ENCODE measurements around the gene DARS1.

The DARS1 gene

GRCh38 chr2:135954020-135954601 is 31.3 kb downstream of the DARS1 start:
- no peak for TF ChIP-seq ZNF274 (IDR thresholded peaks at IDR 0.05; ENCODE audit: low read depth, low read length)
- H3K4me3 ChIP-seq (ENCODE audit: low read length), result no peak overlapping the region

DNA sequence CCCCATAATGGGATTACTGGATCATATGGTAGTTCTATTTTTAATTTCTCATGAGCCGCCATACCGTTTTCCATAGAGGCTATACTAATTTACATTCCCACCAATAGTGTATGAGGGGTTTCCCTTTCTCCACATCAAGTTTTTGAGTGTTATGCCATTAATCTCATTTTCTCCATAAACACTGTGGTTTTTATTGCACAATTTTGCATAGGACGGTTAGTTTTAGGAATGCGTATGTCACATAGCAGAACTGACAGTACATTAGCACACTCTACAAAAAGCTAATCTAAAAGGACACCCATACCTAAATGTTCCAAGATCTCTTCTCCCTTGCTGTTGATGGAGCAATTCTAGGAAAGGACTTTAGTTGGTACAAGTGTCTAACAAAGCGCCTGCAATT is 32.5 kb downstream of the DARS1 start:
- no peak for TF ChIP-seq ZNF274 (IDR thresholded peaks at IDR 0.05; ENCODE audit: low read depth, low read length)
- H3K4me3 ChIP-seq (ENCODE audit: low read length), result no peak overlapping the region

DNA sequence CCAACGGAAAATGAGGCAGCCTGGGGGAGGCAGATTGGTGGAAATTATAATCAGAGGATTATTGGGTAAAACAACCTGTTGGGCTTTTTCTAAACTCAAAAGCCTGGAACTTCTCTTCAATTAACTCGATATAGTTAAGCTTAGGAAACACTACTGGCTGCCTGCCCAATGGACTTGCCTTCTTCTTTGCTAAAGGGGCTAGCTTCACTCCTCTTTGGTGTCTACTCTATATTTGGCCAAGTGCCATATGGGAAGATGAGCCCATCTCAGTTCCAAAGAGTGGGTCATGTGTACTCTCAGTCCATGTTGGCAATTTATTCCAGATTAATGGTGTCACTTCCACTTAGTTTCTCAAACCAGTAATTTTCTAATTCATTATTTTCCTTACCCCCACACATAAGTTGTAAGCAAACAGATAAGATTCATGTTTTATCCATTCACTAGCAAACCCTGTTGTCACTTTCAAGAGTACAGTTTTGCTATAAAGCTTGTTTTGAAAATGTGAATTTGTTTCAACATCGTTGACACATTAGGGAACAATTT is 34.3 kb downstream of the DARS1 start:
- H3K4me3 ChIP-seq (ENCODE audit: low read length), result no peak overlapping the region
- no peak for TF ChIP-seq ZNF274 (IDR thresholded peaks at IDR 0.05; ENCODE audit: low read depth, low read length)

- TF ChIP-seq ZNF274 (IDR thresholded peaks at IDR 0.05; ENCODE audit: low read depth, low read length), result no peak
- H3K4me3 ChIP-seq (ENCODE audit: low read length), result no peak overlapping the region
Measured at GRCh38 chr2:135949451-135950234, 35.8 kb downstream of the DARS1 start.

DNA sequence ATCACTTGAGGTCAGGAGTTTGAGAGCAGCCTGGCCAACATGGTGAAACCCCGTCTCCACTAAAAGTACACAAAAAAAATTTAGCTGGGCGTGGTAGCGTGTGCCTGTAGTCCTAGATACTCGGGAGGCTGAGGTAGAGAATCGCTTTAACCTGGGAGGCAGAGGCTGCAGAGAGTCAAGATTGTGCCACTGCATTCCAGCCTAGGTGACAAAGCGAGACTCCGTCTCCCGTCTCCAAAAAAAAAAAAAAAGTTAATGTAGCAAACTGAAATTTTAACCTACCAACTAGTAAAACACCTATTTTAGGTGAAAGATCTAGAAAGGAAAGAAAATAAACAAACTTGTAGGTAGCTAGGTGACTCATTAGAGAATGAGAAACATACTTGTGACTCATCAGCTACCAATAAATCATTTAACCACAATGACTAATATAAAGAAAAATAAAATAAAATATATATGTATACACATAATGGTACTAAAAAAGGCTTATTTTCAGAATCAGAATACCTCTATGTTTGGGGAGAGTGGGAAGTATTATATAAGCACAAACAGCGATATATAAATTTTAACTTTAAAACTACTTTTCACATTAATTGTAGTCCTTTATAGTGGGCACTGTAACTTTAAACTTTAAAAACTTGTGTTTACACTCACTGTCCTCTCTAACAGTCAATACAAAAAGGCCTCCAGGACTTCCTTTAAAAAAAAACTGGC is 36.6 kb downstream of the DARS1 start:
- no peak for TF ChIP-seq ZNF274 (IDR thresholded peaks at IDR 0.05; ENCODE audit: low read depth, low read length)
- no peak overlapping the region for H3K4me3 ChIP-seq (ENCODE audit: low read length)

DNA sequence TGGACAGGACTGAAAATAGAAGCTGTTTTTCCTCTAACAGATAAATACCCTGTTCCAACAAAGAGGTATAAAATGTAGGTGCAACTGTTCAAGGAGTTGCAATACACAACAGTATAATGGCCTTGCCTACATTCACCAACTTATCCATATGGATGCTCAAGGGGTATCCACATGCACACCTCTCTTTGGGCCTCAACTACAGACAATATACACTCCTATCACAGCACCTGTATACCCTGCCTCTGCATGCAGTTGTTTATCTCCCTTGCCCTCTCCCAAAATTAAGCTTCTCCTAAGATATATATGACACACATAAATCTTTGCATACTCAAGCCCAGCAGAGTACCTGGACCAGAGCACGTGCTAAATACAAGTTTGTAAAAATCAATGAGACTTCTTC is 37.3 kb downstream of the DARS1 start:
- H3K4me3 ChIP-seq (ENCODE audit: low read length), result no peak overlapping the region
- TF ChIP-seq ZNF274 (IDR thresholded peaks at IDR 0.05; ENCODE audit: low read depth, low read length), result no peak

GRCh38 chr2:135947483-135947882 is 37.9 kb downstream of the DARS1 start:
- TF ChIP-seq ZNF274 (IDR thresholded peaks at IDR 0.05; ENCODE audit: low read depth, low read length), result no peak
- no peak overlapping the region for H3K4me3 ChIP-seq (ENCODE audit: low read length)

GRCh38 chr2:135945526-135945925 is 39.9 kb downstream of the DARS1 start:
- no peak for TF ChIP-seq ZNF274 (IDR thresholded peaks at IDR 0.05; ENCODE audit: low read depth, low read length)
- H3K4me3 ChIP-seq (ENCODE audit: low read length), result no peak overlapping the region

DNA sequence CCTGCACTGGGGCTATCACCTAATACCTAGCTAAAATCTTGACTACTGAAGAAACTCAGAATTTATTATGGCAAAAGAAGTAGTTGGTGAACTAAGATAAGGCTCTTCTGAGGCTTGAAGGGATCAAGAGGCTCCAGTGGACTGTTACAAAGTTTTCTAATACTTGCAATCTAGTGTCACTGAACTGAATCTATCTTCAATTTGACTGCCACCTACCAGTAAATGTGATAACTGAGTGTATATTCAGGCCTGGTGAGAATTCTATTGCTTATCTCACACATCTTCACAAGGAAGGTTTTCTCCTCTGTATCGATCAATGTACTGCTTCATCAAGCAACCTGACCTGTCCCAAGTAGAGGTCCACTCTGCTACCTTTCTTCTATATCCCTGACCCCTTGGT is 40.8 kb downstream of the DARS1 start:
- TF ChIP-seq ZNF274 (IDR thresholded peaks at IDR 0.05; ENCODE audit: low read depth, low read length), result no peak
- H3K4me3 ChIP-seq (ENCODE audit: low read length), result no peak overlapping the region

GRCh38 chr2:135942936-135943688 is 42.3 kb downstream of the DARS1 start:
- TF ChIP-seq ZNF274 (IDR thresholded peaks at IDR 0.05; ENCODE audit: low read depth, low read length), result no peak
- H3K4me3 ChIP-seq (ENCODE audit: low read length), result no peak overlapping the region

DNA sequence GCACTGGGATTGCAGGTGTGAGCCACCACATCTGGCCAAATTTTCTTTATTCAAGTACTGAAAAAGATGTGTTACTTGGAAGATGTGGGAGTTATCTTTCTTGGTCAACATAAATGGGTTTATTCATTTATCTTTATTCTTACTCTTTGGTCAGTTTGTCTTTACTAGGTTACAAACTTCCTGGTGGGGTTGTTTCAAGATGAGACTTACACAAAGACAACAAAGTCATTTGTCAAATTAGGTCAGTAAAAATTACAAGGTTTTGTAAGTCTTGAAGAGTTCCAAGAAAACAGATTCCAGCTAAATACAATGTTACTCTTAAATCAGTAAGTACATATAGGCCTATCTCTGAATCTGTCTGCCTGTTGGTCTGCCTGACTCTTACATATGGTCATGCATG is 48.9 kb downstream of the DARS1 start:
- no peak for TF ChIP-seq ZNF274 (IDR thresholded peaks at IDR 0.05; ENCODE audit: low read depth, low read length)
- H3K4me3 ChIP-seq (ENCODE audit: low read length), result no peak overlapping the region

DNA sequence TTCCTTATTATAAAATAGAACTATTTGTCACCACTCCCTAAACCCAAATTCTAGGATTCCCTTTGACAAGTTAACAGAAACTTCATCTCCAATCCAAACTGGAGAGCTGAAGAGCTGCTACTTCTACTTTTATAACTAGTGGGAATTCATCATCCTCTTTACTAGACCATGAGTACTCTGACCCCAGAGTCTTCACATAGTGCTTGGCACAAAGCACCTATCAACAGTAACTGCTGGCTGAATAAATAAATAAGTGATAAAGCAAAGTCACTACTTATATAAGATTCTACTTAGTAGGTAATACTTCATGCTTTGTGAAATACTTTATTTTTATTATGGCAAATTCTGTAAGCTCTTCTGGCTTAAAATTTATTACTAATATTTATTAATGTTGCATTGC is 49.5 kb downstream of the DARS1 start:
- TF ChIP-seq ZNF274 (IDR thresholded peaks at IDR 0.05; ENCODE audit: low read depth, low read length), result no peak

GRCh38 chr2:135931776-135932443 is 53.5 kb downstream of the DARS1 start:
- no peak for TF ChIP-seq ZNF274 (IDR thresholded peaks at IDR 0.05; ENCODE audit: low read depth, low read length)
- H3K4me3 ChIP-seq (ENCODE audit: low read length), result no peak overlapping the region

More for the DNA sequence above, 49.5 kb downstream of the DARS1 start:
- H3K4me3 ChIP-seq (ENCODE audit: low read length), result no peak overlapping the region

Data from GM08714 (cell line).